ENCODE results near the gene CASZ1.

CASZ1 gene

DNA sequence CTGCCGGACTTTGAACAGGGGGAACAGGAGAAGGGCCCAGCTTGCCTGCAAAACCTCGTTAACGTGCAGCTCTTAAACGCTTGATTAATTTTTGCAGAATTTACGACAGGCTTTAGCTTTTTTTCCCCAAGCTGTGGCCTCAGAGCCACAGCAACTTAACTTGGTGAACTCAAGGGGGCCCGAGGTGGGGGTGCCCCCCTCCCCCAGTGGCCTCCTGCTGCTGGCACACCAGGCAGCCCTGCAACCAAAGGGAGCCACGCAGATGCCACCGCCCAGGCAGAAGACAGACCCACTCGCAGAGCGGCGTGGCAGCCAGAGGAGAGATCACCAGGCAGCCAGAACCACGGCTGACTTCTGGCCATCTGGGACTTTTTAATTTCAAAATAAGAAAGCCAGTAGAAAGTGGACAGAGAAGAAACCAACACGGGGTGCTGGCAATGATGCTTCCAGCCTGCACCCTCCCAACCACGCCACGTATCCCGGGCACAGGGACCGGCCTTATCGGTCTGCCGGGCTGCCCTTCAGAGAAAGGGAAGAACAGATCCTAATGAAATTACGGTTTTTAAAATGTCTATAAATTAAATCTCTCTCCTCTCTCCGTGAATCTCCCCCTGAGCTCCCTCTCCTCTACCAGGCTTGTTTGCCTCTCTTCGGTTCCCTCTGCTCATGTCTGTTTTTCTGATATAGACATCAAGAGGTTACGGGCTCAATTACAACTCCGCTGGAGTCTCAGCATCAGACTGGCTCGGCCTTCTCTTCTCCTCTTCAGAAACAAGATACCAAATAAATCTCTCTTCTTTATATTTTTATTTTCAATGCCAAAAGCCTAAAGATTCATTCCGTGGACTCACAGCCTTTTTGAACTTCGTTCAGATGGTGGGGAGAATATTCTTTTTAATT is 6.4 kb downstream of the CASZ1 start:
- Histone ChIP-seq H3K9me3 (ENCODE audit: low read length) (no peaks in the 10 kb centered on the region), H3K9ac (ENCODE audit: low read length) (no peak overlapping the region), H3K27ac (ENCODE audit: low read depth, low read length) (peak overlapping the region; percentile 79), H3K4me1 (ENCODE audit: insufficient read depth, low read length) (peaks cover 61% of the 10 kb centered on the region), H3K4me3 (ENCODE audit: low read depth in 1 of 2, low read length in 2 of 2) (peak overlapping the region in 1 of 2 donors; percentile 35), H3K27me3 (ENCODE audit: control insufficient read depth in 1 of 2, insufficient read depth in 2 of 2, low read length in 2 of 2) (peaks cover 0 to 5% of the 10 kb centered on the region in 2 donors), H3K36me3 (ENCODE audit: insufficient read depth, low read length) (no peaks in the 10 kb centered on the region)

DNA sequence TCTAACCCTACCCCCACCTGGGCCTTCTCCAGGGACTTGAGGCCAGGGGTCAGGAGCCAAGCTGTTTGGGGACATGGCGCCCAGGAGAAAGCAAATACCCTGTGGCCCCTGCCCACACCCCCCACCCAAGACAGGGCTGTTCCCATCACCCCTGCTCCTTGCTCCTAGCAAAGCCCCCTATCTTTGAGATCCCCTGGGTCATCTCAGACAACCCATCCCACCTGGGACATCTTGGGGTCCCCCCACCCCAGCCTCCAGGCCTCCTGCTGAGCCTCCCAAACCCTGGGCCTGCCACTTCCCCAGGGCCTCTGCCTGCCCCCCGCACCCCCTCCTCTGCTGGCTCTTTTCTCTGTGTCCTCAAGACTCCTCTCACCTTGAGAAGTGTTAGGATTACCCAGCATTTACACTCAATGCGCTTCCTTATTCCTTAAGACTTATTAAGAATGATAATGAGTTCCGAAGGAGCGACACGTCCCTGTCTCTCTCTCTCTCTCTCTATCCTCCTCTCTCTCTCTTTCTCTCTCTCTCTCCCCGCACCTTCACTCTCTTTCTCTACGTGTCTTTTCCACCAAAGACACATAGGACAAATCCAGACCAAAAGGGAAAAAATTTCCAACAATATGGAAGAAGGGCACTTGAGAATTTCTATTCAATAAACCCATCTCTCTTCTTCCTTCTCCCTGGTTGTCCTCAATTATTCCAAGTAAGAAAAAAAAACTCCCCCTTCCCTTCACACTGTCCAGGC is 7.2 kb downstream of the CASZ1 start:
- Histone ChIP-seq H3K4me1 (ENCODE audit: insufficient read depth, low read length) (peaks cover 64% of the 10 kb centered on the region), H3K27ac (ENCODE audit: low read depth, low read length) (peak overlapping the region; percentile 79)

DNA sequence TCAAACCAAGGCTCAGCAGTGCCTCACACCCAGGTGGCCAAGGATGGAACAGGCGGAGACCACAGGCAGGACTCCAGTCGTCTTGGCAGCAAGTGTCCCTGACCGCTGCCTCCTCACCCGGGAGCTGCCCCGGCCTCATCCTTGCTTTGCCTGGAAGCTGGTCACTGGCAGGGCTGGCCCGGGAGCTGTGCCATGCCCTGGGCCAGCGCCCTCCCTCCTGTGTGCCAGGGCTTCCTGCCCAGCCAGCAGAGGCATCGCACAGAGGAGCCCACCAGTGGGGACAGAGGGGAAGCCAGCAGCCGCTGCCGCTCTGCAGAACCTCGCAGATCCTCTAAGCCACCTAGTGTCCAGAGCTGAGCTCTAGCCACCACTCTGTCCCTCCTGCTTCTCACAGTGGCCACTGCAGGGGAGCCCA is 7.8 kb downstream of the CASZ1 start:
- H3K9me3 ChIP-seq (ENCODE audit: low read length): no peaks in the 10 kb centered on the region
- peak overlapping the region; percentile 79 for H3K27ac ChIP-seq (ENCODE audit: low read depth, low read length)
- H3K4me3 ChIP-seq (ENCODE audit: low read depth in 1 of 2, low read length in 2 of 2): no peak overlapping the region
- H3K9ac ChIP-seq (ENCODE audit: low read length): no peak overlapping the region
- peaks cover 0 to 5% of the 10 kb centered on the region in 2 donors for H3K27me3 ChIP-seq (ENCODE audit: control insufficient read depth in 1 of 2, insufficient read depth in 2 of 2, low read length in 2 of 2)
- H3K36me3 ChIP-seq (ENCODE audit: insufficient read depth, low read length): no peaks in the 10 kb centered on the region
- H3K4me1 ChIP-seq (ENCODE audit: insufficient read depth, low read length): peaks cover 64% of the 10 kb centered on the region

More for the DNA sequence above, 7.2 kb downstream of the CASZ1 start:
- Histone ChIP-seq H3K27me3 (ENCODE audit: control insufficient read depth in 1 of 2, insufficient read depth in 2 of 2, low read length in 2 of 2) (peaks cover 0 to 5% of the 10 kb centered on the region in 2 donors), H3K9ac (ENCODE audit: low read length) (no peak overlapping the region), H3K4me3 (ENCODE audit: low read depth in 1 of 2, low read length in 2 of 2) (peak overlapping the region in 1 of 2 donors; percentile 35), H3K36me3 (ENCODE audit: insufficient read depth, low read length) (no peaks in the 10 kb centered on the region), H3K9me3 (ENCODE audit: low read length) (no peaks in the 10 kb centered on the region)

DNA sequence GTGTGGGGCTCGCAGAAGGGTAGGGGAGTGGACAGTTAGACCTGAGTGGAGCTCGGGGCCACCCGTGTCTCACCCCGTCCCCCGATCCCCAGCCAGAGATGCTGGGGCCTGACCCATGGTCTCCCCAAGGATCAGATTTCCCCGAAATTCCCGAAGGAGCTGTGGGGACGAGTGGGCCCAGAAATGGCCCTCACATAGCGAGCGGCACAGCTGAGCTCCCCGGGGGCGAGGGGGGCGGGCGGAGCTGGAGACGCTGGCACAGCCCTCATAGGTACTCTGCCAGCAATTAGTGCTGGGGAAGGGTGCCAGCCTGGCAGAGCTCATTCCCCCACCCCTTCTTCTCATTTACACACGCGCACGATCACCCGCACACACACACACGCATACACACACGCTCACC is 9.2 kb downstream of the CASZ1 start:
- H3K4me1 ChIP-seq (ENCODE audit: insufficient read depth, low read length): peaks cover 72% of the 10 kb centered on the region
- peak overlapping the region; percentile 12 for H3K27ac ChIP-seq (ENCODE audit: low read depth, low read length)
- no peak overlapping the region for H3K4me3 ChIP-seq (ENCODE audit: low read depth in 1 of 2, low read length in 2 of 2)
- H3K27me3 ChIP-seq (ENCODE audit: control insufficient read depth in 1 of 2, insufficient read depth in 2 of 2, low read length in 2 of 2): peaks cover 0 to 5% of the 10 kb centered on the region in 2 donors
- H3K9ac ChIP-seq (ENCODE audit: low read length): no peak overlapping the region
- H3K9me3 ChIP-seq (ENCODE audit: low read length): no peaks in the 10 kb centered on the region
- H3K36me3 ChIP-seq (ENCODE audit: insufficient read depth, low read length): no peaks in the 10 kb centered on the region

DNA sequence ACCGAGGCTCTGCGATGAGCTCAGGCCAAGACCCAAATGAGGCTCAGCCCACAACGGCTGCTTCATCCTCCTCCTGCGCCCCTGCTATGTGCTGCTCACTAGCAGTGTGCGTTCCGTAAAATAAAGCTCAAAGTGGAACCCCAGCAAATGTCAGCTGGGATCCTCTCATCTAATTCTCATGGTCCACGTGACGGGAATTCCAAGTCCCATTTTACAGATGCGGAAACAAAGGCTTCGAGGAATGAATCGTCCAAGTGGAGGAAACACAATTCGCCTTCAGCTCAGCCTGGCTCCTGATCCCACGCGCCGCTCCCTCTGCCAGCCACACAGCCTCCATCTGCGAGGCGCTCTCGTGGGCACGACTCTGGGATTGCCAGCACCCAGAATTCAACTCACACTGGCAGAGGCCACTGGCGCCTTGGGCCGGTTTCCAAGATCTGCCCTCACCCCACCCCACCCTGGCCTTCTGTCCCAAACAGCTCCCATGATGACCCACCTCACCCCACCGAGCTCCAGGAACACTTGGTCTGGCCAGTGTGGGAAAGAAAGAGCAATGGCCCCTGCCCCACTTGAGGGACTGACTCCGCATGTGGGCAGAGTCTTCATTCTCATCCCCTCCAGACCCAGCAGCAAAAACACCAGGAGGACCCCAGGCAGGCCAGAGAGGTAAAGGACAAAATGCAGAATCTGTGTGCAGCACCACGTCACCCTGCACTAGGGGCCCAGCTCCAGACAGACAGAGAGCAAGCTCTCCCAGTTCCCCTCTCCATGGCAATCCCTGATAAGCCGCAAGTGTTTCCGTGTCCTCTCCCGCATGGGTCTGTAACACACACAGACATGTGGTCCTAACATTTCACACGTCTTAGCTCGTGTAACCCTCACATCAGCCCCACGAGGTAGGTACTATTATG is 10.5 kb downstream of the CASZ1 start:
- peak overlapping the region; percentile 14 for H3K9ac ChIP-seq (ENCODE audit: low read length)
- H3K27me3 ChIP-seq (ENCODE audit: control insufficient read depth in 1 of 2, insufficient read depth in 2 of 2, low read length in 2 of 2): peaks cover 0 to 5% of the 10 kb centered on the region in 2 donors
- H3K4me3 ChIP-seq (ENCODE audit: low read depth in 1 of 2, low read length in 2 of 2): no peak overlapping the region
- peaks cover 76% of the 10 kb centered on the region for H3K4me1 ChIP-seq (ENCODE audit: insufficient read depth, low read length)
- no peaks in the 10 kb centered on the region for H3K9me3 ChIP-seq (ENCODE audit: low read length)
- H3K27ac ChIP-seq (ENCODE audit: low read depth, low read length): peak overlapping the region; percentile 74
- no peaks in the 10 kb centered on the region for H3K36me3 ChIP-seq (ENCODE audit: insufficient read depth, low read length)

DNA sequence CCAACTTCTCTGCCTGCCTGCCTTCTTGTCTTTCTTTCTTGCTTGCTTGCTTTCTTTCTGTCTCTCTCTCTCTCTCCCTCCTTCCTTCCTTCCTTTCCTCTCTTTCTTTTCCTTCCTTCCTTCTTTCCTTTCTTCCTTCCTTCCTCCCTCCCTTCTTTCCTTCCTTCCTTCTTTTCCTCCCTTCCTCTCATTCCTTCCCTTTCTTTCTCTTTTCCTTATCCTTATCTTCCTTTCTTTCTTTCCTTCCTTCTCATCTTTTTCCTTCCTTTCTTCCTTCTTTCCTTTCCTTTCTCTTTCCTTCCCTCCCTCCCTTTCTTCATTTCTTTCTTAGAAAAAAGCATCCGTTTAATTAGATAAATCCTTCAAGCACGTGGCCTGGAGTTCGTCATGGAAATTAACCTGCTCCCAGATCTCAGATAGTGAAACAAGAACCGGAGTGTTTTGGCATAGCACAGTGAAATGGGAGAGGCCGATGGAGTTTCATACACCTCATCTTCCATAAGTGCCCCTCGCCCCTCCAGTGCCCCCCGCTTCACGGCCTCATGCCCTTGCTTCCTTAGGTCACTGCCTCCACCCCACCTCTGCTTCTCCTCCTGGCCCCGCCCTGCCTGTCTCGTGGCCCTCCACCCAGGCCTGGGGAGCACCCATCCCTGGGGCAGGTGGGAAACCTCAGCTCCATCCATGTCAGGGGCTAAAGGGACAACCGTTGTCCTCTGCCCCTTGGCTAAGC is 11.3 kb downstream of the CASZ1 start:
- peak overlapping the region; percentile 74 for H3K27ac ChIP-seq (ENCODE audit: low read depth, low read length)
- H3K36me3 ChIP-seq (ENCODE audit: insufficient read depth, low read length): no peaks in the 10 kb centered on the region
- H3K9me3 ChIP-seq (ENCODE audit: low read length): no peaks in the 10 kb centered on the region
- peak overlapping the region; percentile 14 for H3K9ac ChIP-seq (ENCODE audit: low read length)
- peaks cover 0 to 5% of the 10 kb centered on the region in 2 donors for H3K27me3 ChIP-seq (ENCODE audit: control insufficient read depth in 1 of 2, insufficient read depth in 2 of 2, low read length in 2 of 2)
- H3K4me1 ChIP-seq (ENCODE audit: insufficient read depth, low read length): peaks cover 76% of the 10 kb centered on the region
- H3K4me3 ChIP-seq (ENCODE audit: low read depth in 1 of 2, low read length in 2 of 2): no peak overlapping the region

DNA sequence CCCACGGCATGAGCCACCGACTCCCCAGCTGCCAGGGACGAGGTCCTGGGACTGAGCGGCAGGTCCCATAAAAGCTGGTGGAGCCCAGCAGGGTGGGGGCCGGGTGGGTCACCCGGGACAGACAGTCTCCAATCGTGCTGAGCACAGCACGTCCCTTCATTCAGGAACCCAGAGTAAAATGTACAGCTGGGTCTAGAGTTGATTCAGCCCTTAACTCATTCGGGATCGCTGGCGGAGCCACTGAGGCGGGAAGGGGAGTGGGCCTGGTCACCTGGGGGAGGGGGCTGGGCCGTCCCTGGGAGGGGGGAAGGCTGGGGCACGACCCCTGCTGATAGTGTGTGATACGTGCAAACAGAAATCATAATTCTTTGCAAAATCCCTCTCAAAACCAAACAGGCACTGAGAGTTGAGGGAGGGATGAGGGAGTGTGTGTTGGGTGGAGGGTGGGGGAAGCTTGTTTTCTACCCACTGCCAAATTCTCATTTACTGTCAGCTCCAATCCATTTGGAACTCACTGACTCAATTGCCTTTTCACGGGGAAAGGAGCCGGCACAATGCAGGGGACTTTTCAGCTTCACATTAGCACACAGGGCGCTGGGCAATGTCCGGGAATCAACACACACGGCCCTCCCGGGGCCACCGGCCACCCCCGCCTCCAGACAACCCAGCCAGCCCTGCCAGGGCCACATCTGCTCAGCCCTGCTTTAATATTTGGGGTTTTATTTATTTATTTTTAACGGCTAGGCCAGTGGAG is 13.8 kb downstream of the CASZ1 start:
- no peak overlapping the region for H3K27ac ChIP-seq (ENCODE audit: low read depth, low read length)

DNA sequence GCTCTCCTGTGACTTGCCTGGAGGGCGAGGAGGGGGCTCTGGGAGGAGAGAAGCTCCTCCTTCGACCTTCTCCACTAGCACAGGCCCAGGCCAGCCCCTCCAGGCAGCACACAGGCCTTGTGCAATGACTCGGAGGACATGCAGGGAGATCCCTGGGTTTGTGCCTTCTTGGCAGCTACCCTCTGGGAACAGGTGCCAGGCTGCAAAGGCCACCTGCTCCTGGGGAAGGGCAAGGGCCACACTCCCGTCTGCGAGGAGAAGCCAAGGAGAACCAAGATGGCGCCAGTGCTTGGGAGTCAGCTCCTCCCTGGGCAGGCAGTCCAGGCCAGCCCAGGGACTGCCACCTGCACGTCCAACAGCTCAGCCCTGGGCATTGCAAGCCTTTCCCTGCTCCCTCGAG is 15.3 kb downstream of the CASZ1 start:
- Histone ChIP-seq H3K4me3 (ENCODE audit: low read depth in 1 of 2, low read length in 2 of 2) (no peak overlapping the region), H3K4me1 (ENCODE audit: insufficient read depth, low read length) (peaks cover 66% of the 10 kb centered on the region), H3K9ac (ENCODE audit: low read length) (no peak overlapping the region)

More for the DNA sequence above, 13.8 kb downstream of the CASZ1 start:
- Histone ChIP-seq H3K4me1 (ENCODE audit: insufficient read depth, low read length) (peaks cover 65% of the 10 kb centered on the region), H3K9me3 (ENCODE audit: low read length) (no peaks in the 10 kb centered on the region), H3K27me3 (ENCODE audit: control insufficient read depth in 1 of 2, insufficient read depth in 2 of 2, low read length in 2 of 2) (no peaks in the 10 kb centered on the region), H3K36me3 (ENCODE audit: insufficient read depth, low read length) (no peaks in the 10 kb centered on the region), H3K4me3 (ENCODE audit: low read depth in 1 of 2, low read length in 2 of 2) (no peak overlapping the region), H3K9ac (ENCODE audit: low read length) (no peak overlapping the region)

DNA sequence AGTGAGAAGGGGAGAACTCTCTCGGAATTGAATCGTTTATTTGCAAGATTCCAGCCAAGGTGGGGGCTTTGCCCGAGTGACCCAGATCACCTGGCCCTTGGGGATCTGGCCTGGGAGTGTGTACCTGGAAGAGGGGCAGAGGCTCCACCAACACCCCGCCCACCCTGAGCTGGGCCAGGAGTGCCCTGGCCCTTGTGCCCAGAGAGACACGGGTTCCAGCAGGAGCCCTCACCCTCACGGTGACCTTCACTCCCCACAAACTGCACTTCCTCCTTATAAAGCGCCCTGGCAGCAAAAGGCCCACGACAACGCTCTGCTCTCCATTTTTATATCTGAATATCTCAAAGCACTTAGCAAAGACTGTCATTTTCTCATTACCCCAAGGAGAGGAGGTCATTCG is 16.6 kb downstream of the CASZ1 start:
- H3K4me1 ChIP-seq (ENCODE audit: insufficient read depth, low read length): peaks cover 66% of the 10 kb centered on the region
- no peaks in the 10 kb centered on the region for H3K36me3 ChIP-seq (ENCODE audit: insufficient read depth, low read length)
- H3K27ac ChIP-seq (ENCODE audit: low read depth, low read length): no peak overlapping the region
- H3K9me3 ChIP-seq (ENCODE audit: low read length): no peaks in the 10 kb centered on the region
- H3K27me3 ChIP-seq (ENCODE audit: control insufficient read depth in 1 of 2, insufficient read depth in 2 of 2, low read length in 2 of 2): no peaks in the 10 kb centered on the region
- H3K4me3 ChIP-seq (ENCODE audit: low read depth in 1 of 2, low read length in 2 of 2): no peak overlapping the region
- no peak overlapping the region for H3K9ac ChIP-seq (ENCODE audit: low read length)

More for the DNA sequence above, 15.3 kb downstream of the CASZ1 start:
- no peak overlapping the region for H3K27ac ChIP-seq (ENCODE audit: low read depth, low read length)
- no peaks in the 10 kb centered on the region for H3K27me3 ChIP-seq (ENCODE audit: control insufficient read depth in 1 of 2, insufficient read depth in 2 of 2, low read length in 2 of 2)
- H3K36me3 ChIP-seq (ENCODE audit: insufficient read depth, low read length): no peaks in the 10 kb centered on the region
- H3K9me3 ChIP-seq (ENCODE audit: low read length): no peaks in the 10 kb centered on the region

DNA sequence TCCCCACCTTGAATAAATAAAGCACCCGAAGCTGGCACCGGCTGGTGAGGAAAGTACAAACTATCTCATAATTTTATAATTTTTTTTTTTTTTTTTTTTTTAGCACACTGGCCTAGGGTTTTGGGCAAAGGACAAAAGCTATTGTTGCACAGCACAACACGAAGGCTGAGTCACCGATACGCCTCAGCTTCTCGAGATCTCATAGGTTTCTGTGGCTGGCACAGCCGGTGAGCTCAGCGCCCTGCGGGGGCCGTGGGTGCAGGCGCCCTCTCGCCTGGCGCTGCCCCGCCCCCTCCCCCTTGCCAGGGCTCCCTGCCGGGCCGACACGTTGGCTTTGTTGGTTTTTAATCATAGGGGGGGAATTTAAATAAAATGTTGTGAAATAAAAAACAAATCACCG is 17.2 kb downstream of the CASZ1 start:
- Histone ChIP-seq H3K36me3 (ENCODE audit: insufficient read depth, low read length) (no peaks in the 10 kb centered on the region), H3K9ac (ENCODE audit: low read length) (no peak overlapping the region), H3K4me3 (ENCODE audit: low read depth in 1 of 2, low read length in 2 of 2) (no peak overlapping the region), H3K27ac (ENCODE audit: low read depth, low read length) (no peak overlapping the region), H3K4me1 (ENCODE audit: insufficient read depth, low read length) (peaks cover 71% of the 10 kb centered on the region), H3K9me3 (ENCODE audit: low read length) (no peaks in the 10 kb centered on the region), H3K27me3 (ENCODE audit: control insufficient read depth in 1 of 2, insufficient read depth in 2 of 2, low read length in 2 of 2) (no peaks in the 10 kb centered on the region)

Data from muscle layer of colon (tissue), 2 donors.